ENCODE data around the gene DYRK3. TPM values are rescaled to one million over a fixed set of nuclear protein-coding genes. Genes with fewer than 3 reads are reported as not detected.

Gene DYRK3
- total and polyA plus RNA-seq, 2 of the 13 experiments (the other 11 are each of a cell fraction or from before 2014, with no cell fraction given) = 0.48 to 2.8 TPM

GRCh38 chr1:206612129-206612876 lies 23.0 kb upstream of the DYRK3 start, which contains the start of gene EIF2D (continued):
- 0 out of 2 replicates have a peak, but pooled peaks have one; percentile 72 for TF ChIP-seq DDIT3 (CRISPR knock-in tag; IDR thresholded peaks at IDR 0.05)
- no peak for TF ChIP-seq NFIB (CRISPR knock-in tag; IDR thresholded peaks at IDR 0.05; ENCODE audit: borderline replicate concordance)
- no peak; the same call in 1 of the 2 replicates for TF ChIP-seq CREM (IDR thresholded peaks at IDR 0.05)
- no peak for TF ChIP-seq CREM (CRISPR knock-in tag; IDR thresholded peaks at IDR 0.05)
- peak; percentile 97 for TF ChIP-seq ZNF691 (CRISPR knock-in tag; IDR thresholded peaks at IDR 0.05; ENCODE audit: borderline replicate concordance, low read depth)
- TF ChIP-seq RBAK (CRISPR knock-in tag; IDR thresholded peaks at IDR 0.05) = no peak
- peak; percentile 82 for TF ChIP-seq PITX1 (CRISPR knock-in tag; IDR thresholded peaks at IDR 0.05)
- TF ChIP-seq MLX (CRISPR knock-in tag; IDR thresholded peaks at IDR 0.05) = peak; percentile 15; the same call in 1 of the 2 replicates
- TF ChIP-seq NFE2 (CRISPR knock-in tag; IDR thresholded peaks at IDR 0.05) = 0 out of 2 replicates have a peak, but pooled peaks have one; percentile 7
- peak; percentile 97 for TF ChIP-seq ZNF33B (CRISPR knock-in tag; IDR thresholded peaks at IDR 0.05)
- peak; percentile 65; the same call in 1 of the 2 replicates for TF ChIP-seq ZBTB20 (CRISPR knock-in tag; IDR thresholded peaks at IDR 0.05; ENCODE audit: borderline replicate concordance, low read depth)
- no peak for TF ChIP-seq CBX1 (IDR thresholded peaks at IDR 0.05; ENCODE audit: low read depth)
- TF ChIP-seq ZNF318 (CRISPR knock-in tag; IDR thresholded peaks at IDR 0.05) = peak; percentile 69
- peak; percentile 99 for TF ChIP-seq ERF (CRISPR knock-in tag; IDR thresholded peaks at IDR 0.05)
- peak; percentile 93 for TF ChIP-seq ZBTB25 (CRISPR knock-in tag; IDR thresholded peaks at IDR 0.05)
- no peak for TF ChIP-seq SYNCRIP (IDR thresholded peaks at IDR 0.05; ENCODE audit: insufficient read depth, low read depth, low read length)
- TF ChIP-seq BRD4 (CRISPR knock-in tag; IDR thresholded peaks at IDR 0.05) = peak; percentile 100
- no peak; the same call in 1 of the 2 replicates for TF ChIP-seq IRX3 (CRISPR knock-in tag; IDR thresholded peaks at IDR 0.05; ENCODE audit: borderline replicate concordance, low read depth)
- TF ChIP-seq ATF7-NPFF (CRISPR knock-in tag; IDR thresholded peaks at IDR 0.05; ENCODE audit: low read depth) = peak; percentile 96
